HepG2 (cell line): ENCODE measurements around the gene SYDE1. TPM values are rescaled to one million over a fixed set of nuclear protein-coding genes. Genes with fewer than 3 reads are reported as not detected.

Source experiments
- ATAC-seq: fragments of 200-7000 bp; cut with Tn5 transposase; 3 replicates; pipeline ENCODE4 v1.9.1; 2020; ENCODE audit warnings: mild to moderate bottlenecking, moderate library complexity
- BruUV-seq: library from RNA; stranded (reverse); fragments of 400-500 nt; replicated peaks from 2 replicates; lab custom pipeline; 2021; lab: Mats Ljungman, UMichigan
- CTCF ChIA-PET: fragments of 300-600 bp; formaldehyde crosslinking; extraction: SDS; loops from one replicate; lab custom pipeline; 2021; ENCODE audit warnings: low total read pairs, inconsistent platforms, low intra/inter-chr PET ratio; lab: Yijun Ruan, JAX
- POLR2A ChIA-PET: fragments of 350-600 bp; sonication (Branson Sonifier 250); formaldehyde crosslinking; loops from one replicate; lab custom pipeline; 2020; ENCODE audit warnings: antibody characterized with exemption, inconsistent platforms; lab: Yijun Ruan, JAX
- DNase-seq: peaks from one replicate; pipeline ENCODE4 v3.0.0-alpha.2; 2015; ENCODE audit warnings: low spot score
- FAIRE-seq: peaks from 3 replicates; lab custom pipeline; 2011; peaks lifted over from hg19 to GRCh38; lab: Jason Lieb, UNC
- H2AFZ ChIP-seq: one replicate; pipeline ENCODE4 v1.6.1; 2011; ENCODE audit warnings: low read length, inconsistent platforms
- H3K27ac ChIP-seq: fragments of 300-600 bp; 3 replicates; pipeline ENCODE4 v1.8.0; 2011; ENCODE audit warnings: mixed run types, mild to moderate bottlenecking, mixed read lengths, low read length, inconsistent platforms; ENCODE audit not compliant: insufficient read depth; ENCODE audit errors: extremely low read length
- H3K27me3 ChIP-seq, 2 experiments: fragments of 200-600 bp in 1 of 2; 2 replicates in 1 of 2; 3 replicates in 1 of 2; pipeline versions ENCODE4 v1.6.0 to v1.8.0; 2011; ENCODE audit warnings: low read length in 2 of 2, mild to moderate bottlenecking in 2 of 2, moderate library complexity in 2 of 2, inconsistent platforms in 1 of 2; ENCODE audit not compliant: insufficient read depth in 2 of 2, control insufficient read depth in 1 of 2
- H3K36me3 ChIP-seq, 2 experiments: fragments of 200-600 bp in 1 of 2; replicated peaks in 1 of 2; 2 replicates in 1 of 2; 3 replicates in 1 of 2; pipeline versions ENCODE4 v1.5.1 to v1.8.0; 2011; ENCODE audit warnings: low read length in 2 of 2, inconsistent platforms in 1 of 2; ENCODE audit not compliant: insufficient read depth in 2 of 2, control insufficient read depth in 1 of 2
- H3K4me1 ChIP-seq: 2 replicates; pipeline ENCODE4 v1.5.1; 2012; ENCODE audit warnings: low read length, inconsistent platforms; ENCODE audit not compliant: insufficient read depth
- H3K4me2 ChIP-seq: 2 replicates; pipeline ENCODE4 v1.6.0; 2011; ENCODE audit warnings: low read depth, low read length, inconsistent platforms
- H3K4me3 ChIP-seq, 3 experiments: fragments of 200-600 bp in 1 of 3; sonication (generic), shearing (Covaris generic) in 1 of 3; replicated peaks in 1 of 3; 2 replicates each; pipeline ENCODE4 v1.5.1; 2011 to 2016; ENCODE audit warnings: low read length in 3 of 3, inconsistent platforms in 2 of 3, low read depth in 2 of 3, mild to moderate bottlenecking in 2 of 3, control low read depth in 1 of 3, mixed read lengths in 1 of 3; ENCODE audit not compliant: insufficient read depth in 1 of 3
- H3K79me2 ChIP-seq: one replicate; pipeline ENCODE4 v1.6.1; 2011; ENCODE audit warnings: low read length, inconsistent platforms; ENCODE audit not compliant: insufficient read depth
- H3K9ac ChIP-seq: 2 replicates; pipeline ENCODE4 v1.6.0; 2011; ENCODE audit warnings: mild to moderate bottlenecking, low read depth, low read length, inconsistent platforms; ENCODE audit not compliant: insufficient read depth
- H3K9me3 ChIP-seq: 2 replicates; pipeline ENCODE4 v1.5.1; 2012; ENCODE audit warnings: mild to moderate bottlenecking, low read length
- H4K20me1 ChIP-seq: 2 replicates; pipeline ENCODE4 v1.6.0; 2011; ENCODE audit warnings: inconsistent platforms, mild to moderate bottlenecking, low read length, moderate library complexity; ENCODE audit not compliant: insufficient read depth
- ARID3A ChIP-seq: IDR thresholded peaks from 2 replicates; pipeline ENCODE4 v1.6.1; 2012; ENCODE audit warnings: low read depth, low read length, improper control_type of control experiment
- ASH2L ChIP-seq: fragments of 300-600, 200-600 bp; sonication (generic); IDR thresholded peaks from 2 replicates; pipeline ENCODE4 v1.7.0; 2017; ENCODE audit warnings: low read depth, mild to moderate bottlenecking, moderate library complexity, mixed read lengths, low read length; ENCODE audit not compliant: insufficient read length
- ATF3 ChIP-seq: sonication (generic); formaldehyde crosslinking; IDR thresholded peaks from 2 replicates; pipeline ENCODE4 v1.4.0; 2020; ENCODE audit warnings: missing genetic modification reagents
- BCLAF1 ChIP-seq: fragments of 450-650 bp; IDR thresholded peaks from 2 replicates; pipeline ENCODE4 v1.6.1; 2017; ENCODE audit warnings: mild to moderate bottlenecking
- HNF1A ChIP-seq, 2 experiments: sonication (generic) in 1 of 2; formaldehyde crosslinking in 1 of 2; IDR thresholded peaks; 2 replicates each; pipeline versions ENCODE4 v1.4.0 to v1.6.1; 2016 to 2020; ENCODE audit warnings: borderline replicate concordance in 1 of 2, low read depth in 1 of 2, mild to moderate bottlenecking in 1 of 2, missing genetic modification reagents in 1 of 2
- NFYB ChIP-seq: sonication (generic); formaldehyde crosslinking; IDR thresholded peaks from 2 replicates; pipeline ENCODE4 v1.4.0; 2020; ENCODE audit warnings: missing genetic modification reagents
- NONO ChIP-seq, 2 experiments: fragments of 450-650 bp in 1 of 2; sonication (generic) in 1 of 2; formaldehyde crosslinking in 1 of 2; IDR thresholded peaks in 1 of 2; conservative IDR thresholded peaks in 1 of 2; 2 replicates each; pipeline versions ENCODE4 v1.6.1 to v1.8.0; 2017 to 2022; ENCODE audit warnings: mild to moderate bottlenecking in 1 of 2, missing genetic modification reagents in 1 of 2, moderate library complexity in 1 of 2
- ZNF253 ChIP-seq: sonication (generic); formaldehyde crosslinking; IDR thresholded peaks from 2 replicates; pipeline ENCODE4 v1.8.0; 2022; ENCODE audit warnings: mild to moderate bottlenecking, missing genetic modification reagents, borderline replicate concordance
- ZNF343 ChIP-seq: sonication (generic); formaldehyde crosslinking; IDR thresholded peaks from 2 replicates; pipeline ENCODE4 v1.4.0; 2020; ENCODE audit warnings: mild to moderate bottlenecking, missing genetic modification reagents
- ZNF776 ChIP-seq: sonication (generic); formaldehyde crosslinking; IDR thresholded peaks from 2 replicates; pipeline ENCODE4 v1.4.0; 2020; ENCODE audit warnings: mild to moderate bottlenecking, missing genetic modification reagents
- ZSCAN9 ChIP-seq: IDR thresholded peaks from 2 replicates; pipeline ENCODE4 v1.6.1; 2016; ENCODE audit warnings: borderline replicate concordance
- WGBS: methylation state at CpG from one replicate; pipeline ENCODE4 v1.1.6; 2017; ENCODE audit warnings: low lambda C conversion rate; 5-methylcytosine and 5-hydroxymethylcytosine counted together
- in situ Hi-C: cut with HindIII; loops from 2 replicates; pipeline ENCODE4 v1.10.0; 2017; ENCODE audit warnings: low pct_unique_long_range_greater_than_20kb; ENCODE audit not compliant: extremely low pct_ligation_motif_present
- intact Hi-C: fragments of 100-400 bp; cut with micrococcal nuclease; formaldehyde crosslinking; loops from one replicate; pipeline ENCODE4 v1.10.0; 2022; ENCODE audit not compliant: unreplicated experiment
- polyA plus RNA-seq, 8 experiments: library from polyadenylated mRNA; depleted of rRNA in 3 of 8; stranded (reverse) in 7 of 8; unstranded in 1 of 8; fragments of >200 nt; fragmentation: Illumina TruSeq in 4 of 8; extraction: Trizol in 4 of 8; gene quantifications; 2 replicates each; pipeline versions ENCODE4 v1.2.1 to v1.2.3, GENCODE V29; 2011 to 2016; ENCODE audit warnings: low read depth in 4 of 8, missing spikeins in 1 of 8, mixed read lengths in 1 of 8; ENCODE audit not compliant: insufficient read depth in 1 of 8
- total RNA-seq, 5 experiments: library from RNA; depleted of rRNA; stranded (reverse); fragments of >200 nt; fragmentation: Illumina TruSeq; extraction: Trizol; gene quantifications; 2 replicates each; pipeline ENCODE4 v1.2.3, GENCODE V29; 2016; ENCODE audit warnings: low read depth in 1 of 5

Gene SYDE1
- total and polyA plus RNA-seq, 2 of the 13 experiments (the other 11 are each of a cell fraction or from before 2014, with no cell fraction given): 4.3 to 13.6 TPM

GRCh38 chr19:15105044-15105443 is 2.2 kb upstream of the SYDE1 start:
- DNase-seq (no peak), FAIRE-seq (no peak), ATAC-seq (no peak)
- no peak overlapping the region for H3K4me2 ChIP-seq
- no peaks in the 10 kb centered on the region for H4K20me1 ChIP-seq
- 50% methylated on average over 2 of the region's 3 CpGs for WGBS
- H3K79me2 ChIP-seq: peaks cover 7% of the 10 kb centered on the region
- H3K4me1 ChIP-seq: peaks cover 18% of the 10 kb centered on the region
- ChIA-PET CTCF (no interaction called here), POLR2A (no interaction called here)
- no peak for TF ChIP-seq BCLAF1
- no peak for TF ChIP-seq ZNF343 (CRISPR knock-in tag)
- TF ChIP-seq ASH2L: no peak
- no peak for TF ChIP-seq ZSCAN9
- no peak for TF ChIP-seq NONO (IDR thresholded peaks at IDR 0.05)
- no peak for TF ChIP-seq NONO (CRISPR knock-in tag; conservative IDR thresholded peaks at IDR 0.05)
- TF ChIP-seq ZNF253 (CRISPR knock-in tag): no peak
- no peak for TF ChIP-seq ARID3A
- TF ChIP-seq HNF1A (IDR thresholded peaks at IDR 0.05; ENCODE audit: low read depth): no peak
- TF ChIP-seq HNF1A (CRISPR knock-in tag; IDR thresholded peaks at IDR 0.05; ENCODE audit: borderline replicate concordance): no peak
- TF ChIP-seq ZNF776 (CRISPR knock-in tag): no peak
- TF ChIP-seq ATF3 (CRISPR knock-in tag): no peak
- TF ChIP-seq NFYB (CRISPR knock-in tag): no peak
- peaks cover 5% of the 10 kb centered on the region; the same call in 1 of the 2 replicates for H3K9me3 ChIP-seq
- H3K4me3 ChIP-seq: no peak overlapping the region
- H3K27me3 ChIP-seq: no peaks in the 10 kb centered on the region
- H3K27ac ChIP-seq: no peak overlapping the region
- in situ Hi-C loops: no loop called here
- no peak overlapping the region for H3K9ac ChIP-seq
- no peak overlapping the region for H2AFZ ChIP-seq
- intact Hi-C loops: no loop called here
- BruUV-seq: no TSS peak
- H3K36me3 ChIP-seq: 0 out of 5 replicates have a peak, but pooled peaks cover 0 to under 1% of the 10 kb centered on the region in 2 experiments
